Measurements from ENCODE around the gene RNU6-7.
A peak's percentile ranks its signal among the peaks of the same experiment; 100 is the strongest.

The RNU6-7 gene

GRCh38 chr14:32200368-32201192, 1.3 kb upstream of the RNU6-7 start:
- H3K4me2 ChIP-seq (ENCODE audit: low read depth, low read length): peak overlapping the region; percentile 94
- H3K9me3 ChIP-seq (replicated peaks; ENCODE audit: insufficient read depth, low read length): no peaks in the 10 kb centered on the region
- no peaks in the 10 kb centered on the region for H3K27me3 ChIP-seq (replicated peaks; ENCODE audit: insufficient read depth, low read length)
- H3K9me2 ChIP-seq (replicated peaks; ENCODE audit: insufficient read depth, low read length): no peaks in the 10 kb centered on the region
- no peak overlapping the region for H2AFZ ChIP-seq (ENCODE audit: low read length)
- peak overlapping the region; percentile 67 for H3K9ac ChIP-seq (ENCODE audit: low read length)
- H3K36me3 ChIP-seq (replicated peaks; ENCODE audit: insufficient read depth, low read length): no peaks in the 10 kb centered on the region
- peak overlapping the region; percentile 88 for H3K27ac ChIP-seq (ENCODE audit: low read length)
- TF ChIP-seq, protein P1, sequence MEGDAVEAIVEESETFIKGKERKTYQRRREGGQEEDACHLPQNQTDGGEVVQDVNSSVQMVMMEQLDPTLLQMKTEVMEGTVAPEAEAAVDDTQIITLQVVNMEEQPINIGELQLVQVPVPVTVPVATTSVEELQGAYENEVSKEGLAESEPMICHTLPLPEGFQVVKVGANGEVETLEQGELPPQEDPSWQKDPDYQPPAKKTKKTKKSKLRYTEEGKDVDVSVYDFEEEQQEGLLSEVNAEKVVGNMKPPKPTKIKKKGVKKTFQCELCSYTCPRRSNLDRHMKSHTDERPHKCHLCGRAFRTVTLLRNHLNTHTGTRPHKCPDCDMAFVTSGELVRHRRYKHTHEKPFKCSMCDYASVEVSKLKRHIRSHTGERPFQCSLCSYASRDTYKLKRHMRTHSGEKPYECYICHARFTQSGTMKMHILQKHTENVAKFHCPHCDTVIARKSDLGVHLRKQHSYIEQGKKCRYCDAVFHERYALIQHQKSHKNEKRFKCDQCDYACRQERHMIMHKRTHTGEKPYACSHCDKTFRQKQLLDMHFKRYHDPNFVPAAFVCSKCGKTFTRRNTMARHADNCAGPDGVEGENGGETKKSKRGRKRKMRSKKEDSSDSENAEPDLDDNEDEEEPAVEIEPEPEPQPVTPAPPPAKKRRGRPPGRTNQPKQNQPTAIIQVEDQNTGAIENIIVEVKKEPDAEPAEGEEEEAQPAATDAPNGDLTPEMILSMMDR (IDR thresholded peaks at IDR 0.05; ENCODE audit: low read length): no peak
- TF ChIP-seq EZH2 (optimal IDR thresholded peaks at IDR 0.05; ENCODE audit: low read depth, low read length): no peak
- no peak for TF ChIP-seq EZH2phosphoT487 (IDR thresholded peaks at IDR 0.05; ENCODE audit: low read length)
- H4K20me1 ChIP-seq (ENCODE audit: insufficient read depth, low read length): no peaks in the 10 kb centered on the region
- H3K4me1 ChIP-seq (ENCODE audit: low read length): peaks cover 26% of the 10 kb centered on the region; the same call in 1 of the 2 replicates
- no peaks in the 10 kb centered on the region for H3K79me2 ChIP-seq (ENCODE audit: low read length)
- peak overlapping the region; percentile 66 for H3K4me3 ChIP-seq (ENCODE audit: low read length)
- DNase-seq: peak; percentile 28
- peaks cover 25% of the 10 kb centered on the region for H3F3A ChIP-seq (ENCODE audit: insufficient read depth, low read length)

GRCh38 chr14:32201193-32201815, 541 bp upstream of the RNU6-7 start:
- peak overlapping the region; percentile 94 for H3K4me2 ChIP-seq (ENCODE audit: low read depth, low read length)
- H3K79me2 ChIP-seq (ENCODE audit: low read length): no peaks in the 10 kb centered on the region
- H3K9ac ChIP-seq (ENCODE audit: low read length): peak overlapping the region; percentile 67
- H3K4me1 ChIP-seq (ENCODE audit: low read length): peaks cover 32% of the 10 kb centered on the region
- no peaks in the 10 kb centered on the region for H3K9me2 ChIP-seq (replicated peaks; ENCODE audit: insufficient read depth, low read length)
- H4K20me1 ChIP-seq (ENCODE audit: insufficient read depth, low read length): no peaks in the 10 kb centered on the region
- H2AFZ ChIP-seq (ENCODE audit: low read length): peak overlapping the region; percentile 74
- peak; percentile 83 for DNase-seq
- peaks cover 29% of the 10 kb centered on the region for H3F3A ChIP-seq (ENCODE audit: insufficient read depth, low read length)
- no peaks in the 10 kb centered on the region for H3K36me3 ChIP-seq (replicated peaks; ENCODE audit: insufficient read depth, low read length)
- TF ChIP-seq, protein P1 (IDR thresholded peaks at IDR 0.05; ENCODE audit: low read length): no peak
- H3K4me3 ChIP-seq (ENCODE audit: low read length): peak overlapping the region; percentile 66
- no peaks in the 10 kb centered on the region for H3K27me3 ChIP-seq (replicated peaks; ENCODE audit: insufficient read depth, low read length)
- no peaks in the 10 kb centered on the region for H3K9me3 ChIP-seq (replicated peaks; ENCODE audit: insufficient read depth, low read length)
- H3K27ac ChIP-seq (ENCODE audit: low read length): peak overlapping the region; percentile 88; the same call in 1 of the 2 replicates

GRCh38 chr14:32202491-32202997, 699 bp downstream of the RNU6-7 start:
- DNase-seq: no peak
- Histone ChIP-seq H3K9me2 (replicated peaks; ENCODE audit: insufficient read depth, low read length) (no peaks in the 10 kb centered on the region), H3K79me2 (ENCODE audit: low read length) (no peaks in the 10 kb centered on the region), H3F3A (ENCODE audit: insufficient read depth, low read length) (peaks cover 35% of the 10 kb centered on the region), H3K4me2 (ENCODE audit: low read depth, low read length) (peak overlapping the region; percentile 94), H2AFZ (ENCODE audit: low read length) (no peak overlapping the region), H3K9me3 (replicated peaks; ENCODE audit: insufficient read depth, low read length) (no peaks in the 10 kb centered on the region), H3K4me3 (ENCODE audit: low read length) (peak overlapping the region; percentile 66; the same call in 1 of the 2 replicates), H3K27ac (ENCODE audit: low read length) (peak overlapping the region; percentile 88), H3K36me3 (replicated peaks; ENCODE audit: insufficient read depth, low read length) (no peaks in the 10 kb centered on the region), H4K20me1 (ENCODE audit: insufficient read depth, low read length) (no peaks in the 10 kb centered on the region), H3K9ac (ENCODE audit: low read length) (peak overlapping the region; percentile 41), H3K27me3 (replicated peaks; ENCODE audit: insufficient read depth, low read length) (no peaks in the 10 kb centered on the region), H3K4me1 (ENCODE audit: low read length) (peaks cover 33% of the 10 kb centered on the region)
- TF ChIP-seq EZH2 (optimal IDR thresholded peaks at IDR 0.05; ENCODE audit: low read depth, low read length) (no peak), EZH2phosphoT487 (IDR thresholded peaks at IDR 0.05; ENCODE audit: low read length) (no peak)
